Lower lobe of right lung (tissue), 2 donors: Measurements from ENCODE around the gene ALDH3A1. TPM values are rescaled to one million over a fixed set of nuclear protein-coding genes. Genes with fewer than 3 reads are reported as not detected.
"Not testable (repeated sequence)": the region's sequence is repeated elsewhere in the genome, so short reads cannot be mapped to it uniquely, and the experiment has no call there.

Experiments
- ATAC-seq, 2 donors: fragments of 200-7000 bp; cut with Tn5 transposase; one replicate each; pipeline ENCODE4 v1.9.1; 2020 to 2022; ENCODE audit warnings: mild to moderate bottlenecking in 2 of 2, moderate library complexity in 2 of 2
- DNase-seq: peaks from one replicate; pipeline ENCODE4 v3.0.0-alpha.2; 2020
- H3K27ac ChIP-seq: fragments of 200-600 bp; one replicate; pipeline ENCODE4 v1.8.0; 2022
- H3K27me3 ChIP-seq: fragments of 200-600 bp; one replicate; pipeline ENCODE4 v1.8.0; 2022; ENCODE audit warnings: low read depth
- H3K36me3 ChIP-seq: fragments of 200-600 bp; one replicate; pipeline ENCODE4 v1.8.0; 2022; ENCODE audit warnings: mild to moderate bottlenecking
- H3K4me1 ChIP-seq: fragments of 200-600 bp; one replicate; pipeline ENCODE4 v1.8.0; 2022
- H3K4me3 ChIP-seq: fragments of 200-600 bp; one replicate; pipeline ENCODE4 v1.8.0; 2022; ENCODE audit warnings: mild to moderate bottlenecking
- H3K9me3 ChIP-seq: fragments of 200-600 bp; one replicate; pipeline ENCODE4 v1.8.0; 2022
- CTCF ChIP-seq: fragments of 200-600 bp; IDR thresholded peaks from one replicate; pipeline ENCODE4 v1.8.0; 2022; ENCODE audit warnings: antibody characterized with exemption, mild to moderate bottlenecking
- intact Hi-C: fragments of 100-400 bp; cut with DNase I; formaldehyde crosslinking; loops from one replicate; pipeline ENCODE4 v1.11.0; 2022
- total RNA-seq: library from RNA; stranded (reverse); fragmentation: NEBNext Ultra II Directional; extraction: Animal tissue kit (Norgen Biotek cat#: 25700); gene quantifications from one replicate; pipeline ENCODE4 v1.2.1, GENCODE V29; 2021
- donor health status: DM: no; HTN: yes; CAD: no; lungs with severe emphysema.

ALDH3A1 gene
- total RNA-seq, 1 donor from 2014 or later = 6.7 TPM

DNA sequence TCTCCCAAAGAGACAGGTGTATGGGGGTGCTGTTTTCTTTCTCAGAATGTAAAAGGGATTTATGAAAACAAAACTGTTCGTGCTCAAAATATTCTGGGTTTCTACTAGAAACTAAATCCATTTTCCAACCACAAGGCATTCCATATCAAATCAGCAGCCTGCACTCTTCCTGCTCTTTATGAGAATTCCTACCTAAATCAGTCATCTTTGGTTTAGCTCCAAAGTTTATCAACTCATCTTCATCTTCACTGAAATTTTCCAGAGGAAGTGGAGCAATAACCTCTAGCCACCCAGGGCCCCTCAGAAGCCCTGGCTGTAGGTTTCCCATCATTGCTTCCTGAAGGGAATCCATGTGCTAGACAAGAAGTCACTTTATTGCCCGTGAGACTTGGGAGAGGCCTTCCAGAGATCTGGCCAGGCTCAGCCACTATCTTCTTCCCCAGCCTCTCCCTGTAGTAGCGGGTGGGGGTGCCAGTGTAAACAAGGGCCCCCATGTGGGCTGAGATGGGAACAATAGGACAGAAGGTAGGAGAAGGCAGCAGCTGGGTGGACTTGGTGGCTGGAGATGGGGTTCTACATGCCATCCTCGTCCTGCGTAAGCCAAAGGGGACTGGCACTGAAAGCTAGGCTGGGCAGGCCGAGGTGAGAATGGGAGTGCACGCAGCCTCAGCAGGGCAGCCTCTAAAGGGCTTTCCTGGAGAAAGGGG lies 22.0 kb upstream of the ALDH3A1 start:
- no peak overlapping the region for H3K27ac ChIP-seq
- TF ChIP-seq CTCF = no peak
- H3K27me3 ChIP-seq = no peaks in the 10 kb centered on the region
- no peak overlapping the region for H3K4me3 ChIP-seq
- DNase-seq (no peak), ATAC-seq (no peak)
- H3K9me3 ChIP-seq = no peaks in the 10 kb centered on the region
- H3K4me1 ChIP-seq = peaks cover 8% of the 10 kb centered on the region
- intact Hi-C loops = loop anchor here (5.0 kb wide), 1 partner anchor 258 kb away; no protein-coding TSS in a partner anchor
- H3K36me3 ChIP-seq = peaks cover 3% of the 10 kb centered on the region

- TF ChIP-seq CTCF = no peak
- H3K4me3 ChIP-seq = no peak overlapping the region
- no peaks in the 10 kb centered on the region for H3K27me3 ChIP-seq
- no peaks in the 10 kb centered on the region for H3K36me3 ChIP-seq
- DNase-seq = no peak
- H3K27ac ChIP-seq = no peak overlapping the region
- H3K4me1 ChIP-seq = peaks cover 8% of the 10 kb centered on the region
- ATAC-seq = no peak
- H3K9me3 ChIP-seq = no peaks in the 10 kb centered on the region
- intact Hi-C loops = loop anchor here (5.0 kb wide), 1 partner anchor 256 kb away; no protein-coding TSS in a partner anchor
Observed at GRCh38 chr17:19768046-19768782, 20.1 kb upstream of the ALDH3A1 start.

DNA sequence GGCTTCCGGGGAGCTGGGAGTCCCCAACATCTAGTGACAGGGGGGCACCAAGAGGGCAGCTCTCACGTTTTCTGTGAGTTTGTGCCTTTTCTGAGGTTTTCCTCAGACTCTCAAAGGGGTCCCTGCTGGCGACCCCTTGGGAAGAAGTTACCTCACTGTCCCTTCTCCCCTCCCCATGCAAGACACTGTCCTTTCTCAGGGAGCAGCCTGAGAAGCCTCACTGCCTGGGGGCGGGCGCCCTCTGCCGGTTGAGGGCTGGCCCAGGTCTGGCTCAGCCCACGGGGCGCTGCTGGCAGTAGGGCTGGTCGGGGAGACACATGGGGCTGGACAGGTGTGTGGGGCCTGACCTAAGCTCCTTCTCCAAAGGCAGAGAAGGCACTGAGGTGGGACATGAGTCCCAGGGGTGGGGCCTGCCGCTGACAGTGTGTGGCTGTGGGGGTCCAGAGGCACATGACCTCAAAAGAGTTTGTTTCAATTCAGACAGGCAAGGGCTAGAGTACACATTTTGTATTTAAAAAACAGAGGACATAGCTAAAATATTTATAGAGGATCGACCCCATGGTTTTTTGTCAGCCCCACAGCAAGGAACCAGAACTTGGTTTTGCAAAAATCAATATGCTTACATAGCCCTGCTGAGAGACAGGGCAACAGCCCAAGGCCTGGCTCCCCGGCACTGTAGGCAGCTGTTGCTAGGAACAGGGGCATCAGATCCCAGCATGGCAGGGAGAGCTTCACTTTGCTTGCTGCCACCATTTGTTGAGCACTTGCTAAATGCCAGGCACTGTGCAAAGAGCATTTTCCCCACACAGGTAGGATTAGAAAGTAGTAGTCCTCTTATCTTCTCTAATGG lies 18.5 kb upstream of the ALDH3A1 start:
- Histone ChIP-seq H3K4me3 (no peak overlapping the region), H3K27me3 (no peaks in the 10 kb centered on the region), H3K9me3 (no peaks in the 10 kb centered on the region), H3K4me1 (peaks cover 8% of the 10 kb centered on the region), H3K27ac (no peak overlapping the region), H3K36me3 (no peaks in the 10 kb centered on the region)
- TF ChIP-seq CTCF = peak; percentile 97
- intact Hi-C loops = loop anchor here (5.0 kb wide), 1 partner anchor 254 kb away; no protein-coding TSS in a partner anchor
- ATAC-seq (peak; percentile 90 to 92), DNase-seq (peak; percentile 82)

DNA sequence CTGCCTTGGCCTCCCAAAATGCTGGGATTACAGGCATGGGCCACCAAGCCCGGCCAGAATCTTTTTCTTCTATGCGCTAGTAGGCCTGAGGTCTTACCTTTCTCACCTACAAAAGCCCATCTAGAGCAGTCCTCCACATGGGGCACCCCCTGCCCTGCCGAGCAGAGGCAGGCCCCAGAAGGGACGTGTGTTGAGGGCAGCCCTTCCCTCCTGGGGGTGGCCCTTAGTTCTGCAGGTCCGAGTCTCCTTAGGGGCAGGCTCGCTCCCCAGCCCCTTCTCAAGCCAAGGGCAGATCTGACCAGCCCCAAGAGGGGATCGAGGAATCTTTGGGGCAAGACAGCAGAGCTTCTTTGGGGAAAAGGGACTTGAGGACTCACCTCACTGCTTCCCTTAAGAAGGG lies 17.9 kb upstream of the ALDH3A1 start:
- Histone ChIP-seq H3K27ac (no peak overlapping the region), H3K36me3 (no peaks in the 10 kb centered on the region), H3K4me1 (peaks cover 8% of the 10 kb centered on the region), H3K4me3 (no peak overlapping the region), H3K9me3 (no peaks in the 10 kb centered on the region), H3K27me3 (no peaks in the 10 kb centered on the region)
- DNase-seq = no peak
- no peak for TF ChIP-seq CTCF
- intact Hi-C loops = loop anchor here (5.0 kb wide), 1 partner anchor 254 kb away; no protein-coding TSS in a partner anchor
- ATAC-seq = peak in 1 of 2 donors; percentile 4

DNA sequence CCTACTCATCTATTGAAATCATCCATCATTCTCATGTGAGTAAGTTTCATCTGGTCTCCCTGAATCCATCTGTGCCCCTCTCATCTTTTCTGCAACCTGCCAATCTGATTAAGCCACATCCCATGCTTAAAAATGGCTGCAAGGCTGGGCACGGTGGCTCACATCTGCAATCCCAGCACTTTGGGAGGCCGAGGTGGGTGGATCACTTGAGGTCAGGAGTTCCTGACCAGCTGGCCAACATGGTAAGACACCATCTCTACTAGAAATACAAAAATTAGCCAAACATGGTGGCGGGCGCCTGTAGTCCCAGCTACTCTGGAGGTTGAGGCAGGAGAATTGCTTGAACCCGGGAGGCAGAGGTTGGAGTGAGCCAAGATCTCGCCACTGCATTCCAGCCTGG lies 15.9 kb upstream of the ALDH3A1 start:
- H3K4me3 ChIP-seq, DNase-seq, H3K9me3 ChIP-seq, intact Hi-C loops, H3K27ac ChIP-seq, H3K36me3 ChIP-seq, ATAC-seq, H3K27me3 ChIP-seq, H3K4me1 ChIP-seq: not testable (repeated sequence)
